Stomach (tissue), 4 donors: ENCODE measurements around the gene SMURF1.

Experiments used
- POLR2A ChIP-seq, 4 donors: fragments of 450-650 bp; IDR thresholded peaks; one replicate each; pipeline ENCODE4 v1.6.1; 2016; ENCODE audit warnings: antibody characterized with exemption in 4 of 4, control low read depth in 2 of 4, mild to moderate bottlenecking in 1 of 4, moderate library complexity in 1 of 4
- TF ChIP-seq, protein P1 (sequence below), 7 experiments: fragments of 450-650 bp in 4 of 7; fragments of 200-600 bp in 3 of 7; sonication (generic) in 3 of 7; IDR thresholded peaks; one replicate each; pipeline ENCODE4 v1.5.1; 2016 to 2019; ENCODE audit warnings: antibody characterized with exemption in 7 of 7, control low read depth in 2 of 7, mild to moderate bottlenecking in 1 of 7

DNA sequence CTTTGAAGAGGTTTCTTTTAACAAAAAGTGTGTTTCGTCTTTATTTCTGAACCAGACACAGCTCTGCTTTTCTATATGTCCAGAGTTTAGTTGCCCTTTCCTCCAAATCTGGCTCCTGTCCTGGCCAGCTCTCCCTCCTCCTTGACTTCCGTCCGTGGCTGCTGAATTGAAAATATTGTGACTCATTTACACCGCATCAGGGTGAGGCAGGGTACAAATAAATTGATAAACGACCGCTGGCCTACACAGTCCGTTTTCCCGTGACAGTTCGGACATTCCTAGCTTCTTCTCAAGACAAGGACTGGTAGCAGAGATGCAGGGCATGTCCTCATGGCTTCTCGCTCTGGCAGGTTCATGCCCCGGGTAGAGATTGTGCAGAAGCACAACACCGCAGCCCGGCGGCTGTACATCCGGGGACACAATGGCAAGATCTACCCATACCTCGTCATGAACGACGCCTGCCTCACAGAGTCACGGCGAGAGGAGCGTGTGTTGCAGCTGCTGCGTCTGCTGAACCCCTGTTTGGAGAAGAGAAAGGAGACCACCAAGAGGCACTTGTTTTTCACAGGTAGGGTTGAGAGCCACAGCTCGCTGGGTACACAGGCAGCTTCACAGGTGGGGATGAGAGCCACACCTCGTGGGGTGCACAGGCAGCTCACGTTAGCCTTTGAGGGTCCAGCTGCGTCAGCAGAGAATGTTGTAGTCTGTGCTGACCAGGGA is 139.0 kb downstream of the SMURF1 start:
- TF ChIP-seq, protein P1, sequence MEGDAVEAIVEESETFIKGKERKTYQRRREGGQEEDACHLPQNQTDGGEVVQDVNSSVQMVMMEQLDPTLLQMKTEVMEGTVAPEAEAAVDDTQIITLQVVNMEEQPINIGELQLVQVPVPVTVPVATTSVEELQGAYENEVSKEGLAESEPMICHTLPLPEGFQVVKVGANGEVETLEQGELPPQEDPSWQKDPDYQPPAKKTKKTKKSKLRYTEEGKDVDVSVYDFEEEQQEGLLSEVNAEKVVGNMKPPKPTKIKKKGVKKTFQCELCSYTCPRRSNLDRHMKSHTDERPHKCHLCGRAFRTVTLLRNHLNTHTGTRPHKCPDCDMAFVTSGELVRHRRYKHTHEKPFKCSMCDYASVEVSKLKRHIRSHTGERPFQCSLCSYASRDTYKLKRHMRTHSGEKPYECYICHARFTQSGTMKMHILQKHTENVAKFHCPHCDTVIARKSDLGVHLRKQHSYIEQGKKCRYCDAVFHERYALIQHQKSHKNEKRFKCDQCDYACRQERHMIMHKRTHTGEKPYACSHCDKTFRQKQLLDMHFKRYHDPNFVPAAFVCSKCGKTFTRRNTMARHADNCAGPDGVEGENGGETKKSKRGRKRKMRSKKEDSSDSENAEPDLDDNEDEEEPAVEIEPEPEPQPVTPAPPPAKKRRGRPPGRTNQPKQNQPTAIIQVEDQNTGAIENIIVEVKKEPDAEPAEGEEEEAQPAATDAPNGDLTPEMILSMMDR (IDR thresholded peaks at IDR 0.05) = no peak
- no peak for TF ChIP-seq POLR2A (IDR thresholded peaks at IDR 0.05)
